T47D (cell line): Measurements from ENCODE around the gene AKR1C8.
"Not testable (repeated sequence)": the region's sequence is repeated elsewhere in the genome, so short reads cannot be mapped to it uniquely, and the experiment has no call there.

Experiments used
- DNase-seq, 2 experiments: peaks; one replicate each; pipeline versions ENCODE4 v3.0.0 to v3.0.0-alpha.2; 2011 to 2012; ENCODE audit warnings: low read depth in 1 of 2, low spot score in 1 of 2
- JUND ChIP-seq: IDR thresholded peaks from 2 replicates; pipeline ENCODE4 v1.6.1; 2012; ENCODE audit warnings: low read depth
- in situ Hi-C: cut with HindIII; loops from 2 replicates; pipeline ENCODE4 v1.10.0; 2016; ENCODE audit warnings: low sequenced_read_pairs, low pct_unique_long_range_greater_than_20kb

The AKR1C8 gene

GRCh38 chr10:5184987-5185775 is at the start of gene AKR1C8:
Gene AKR1C8, minus strand, starts transcription at chr10:5185150. Its CDS starts 46 bp downstream, at chr10:5185104.
- no peak for DNase-seq
- in situ Hi-C loops = no loop called here
- TF ChIP-seq JUND = no peak

- DNase-seq = peak in 1 of 2 experiments; percentile 66
- TF ChIP-seq JUND = no peak
- in situ Hi-C loops = no loop called here
Measured at GRCh38 chr10:5234106-5234860, 49.3 kb upstream of the AKR1C8 start.

DNA sequence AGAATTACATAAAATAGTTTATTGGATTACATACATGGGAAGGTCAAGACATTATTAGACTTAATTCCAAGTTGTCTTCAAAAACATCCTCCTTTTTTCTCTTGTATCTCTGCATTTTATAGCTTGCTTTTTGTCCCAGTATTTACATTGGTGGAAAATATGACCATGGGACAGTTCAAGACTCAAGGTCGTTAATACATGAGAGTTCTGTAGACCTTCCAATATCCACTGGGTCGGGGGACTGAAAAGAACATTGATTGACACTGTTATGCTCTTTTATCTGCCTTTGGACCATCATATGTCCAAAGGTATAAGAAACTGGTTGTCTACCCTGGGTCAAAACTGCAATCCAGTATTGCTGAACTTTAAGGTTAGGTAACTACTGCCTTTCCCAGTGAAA is 48.4 kb upstream of the AKR1C8 start:
- DNase-seq = no peak
- no peak for TF ChIP-seq JUND
- in situ Hi-C loops = no loop called here

GRCh38 chr10:5229019-5229418 is 44.1 kb upstream of the AKR1C8 start:
- TF ChIP-seq JUND = no peak
- no peak for DNase-seq
- in situ Hi-C loops = no loop called here

- DNase-seq, in situ Hi-C loops: not testable (repeated sequence)
Measured at GRCh38 chr10:5222942-5223341, 38.0 kb upstream of the AKR1C8 start.

DNA sequence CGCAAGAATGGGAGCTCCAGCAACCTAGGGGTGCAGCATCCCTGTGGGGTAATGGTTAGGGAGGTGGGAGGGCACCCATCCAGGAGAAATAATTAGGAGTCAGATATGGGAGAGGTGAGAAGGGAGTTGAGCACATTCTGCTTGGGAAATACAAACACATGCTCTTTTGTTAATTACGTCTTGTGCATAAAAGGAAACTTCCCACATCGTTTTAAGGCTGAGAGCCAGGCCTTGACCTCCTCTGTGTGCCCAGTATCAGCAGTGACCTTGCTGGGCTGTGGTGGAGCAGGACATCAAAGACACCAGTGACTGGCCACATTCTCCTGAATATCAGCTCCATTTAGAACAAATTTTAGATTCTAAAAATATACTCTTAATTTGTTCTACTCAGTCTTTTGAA is 34.3 kb upstream of the AKR1C8 start:
- no peak for TF ChIP-seq JUND
- DNase-seq = no peak
- in situ Hi-C loops = no loop called here

DNA sequence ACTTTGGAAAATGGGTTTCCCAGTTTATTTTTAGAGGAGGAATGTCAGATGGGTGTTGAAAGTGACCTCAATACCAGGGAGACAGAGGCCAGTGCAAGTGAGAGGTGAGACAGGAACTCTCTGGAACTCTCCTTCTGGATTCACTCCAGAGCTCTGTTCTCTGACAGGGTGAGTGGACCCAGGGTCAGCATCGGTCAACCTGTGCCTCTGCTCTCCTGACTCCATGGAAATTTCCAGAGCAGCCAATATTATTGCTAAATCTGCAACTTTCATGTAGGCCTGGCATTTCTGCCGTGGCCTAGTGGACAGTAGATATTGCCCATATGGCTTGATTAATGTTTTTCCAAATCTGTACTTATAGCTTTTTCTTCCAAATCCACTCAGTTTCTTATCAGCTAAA is 31.9 kb upstream of the AKR1C8 start:
- no peak for DNase-seq
- TF ChIP-seq JUND = no peak
- in situ Hi-C loops = no loop called here

GRCh38 chr10:5211696-5212536 is 27.0 kb upstream of the AKR1C8 start:
- TF ChIP-seq JUND = no peak
- in situ Hi-C loops = no loop called here
- DNase-seq = no peak

DNA sequence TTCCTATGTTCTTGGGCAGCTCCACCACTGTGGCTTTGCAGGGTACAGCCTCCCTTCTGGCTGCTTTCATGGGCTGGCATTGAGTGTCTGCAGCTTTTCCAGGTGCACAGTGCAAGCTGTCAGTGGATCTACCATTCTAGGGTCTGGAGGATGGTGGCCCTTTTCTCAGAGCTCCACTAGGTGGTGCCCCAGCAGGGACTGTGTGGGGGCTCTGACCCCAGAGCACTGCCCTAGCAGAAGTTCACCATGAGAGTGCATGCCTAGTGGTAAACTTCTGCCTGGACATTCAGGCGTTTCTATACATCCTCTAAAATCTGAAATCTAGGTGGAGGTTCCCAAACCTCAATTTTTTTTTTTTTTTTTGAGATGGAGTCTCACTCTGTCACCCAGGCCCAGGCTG is 25.3 kb upstream of the AKR1C8 start:
- in situ Hi-C loops = not testable (repeated sequence)

DNA sequence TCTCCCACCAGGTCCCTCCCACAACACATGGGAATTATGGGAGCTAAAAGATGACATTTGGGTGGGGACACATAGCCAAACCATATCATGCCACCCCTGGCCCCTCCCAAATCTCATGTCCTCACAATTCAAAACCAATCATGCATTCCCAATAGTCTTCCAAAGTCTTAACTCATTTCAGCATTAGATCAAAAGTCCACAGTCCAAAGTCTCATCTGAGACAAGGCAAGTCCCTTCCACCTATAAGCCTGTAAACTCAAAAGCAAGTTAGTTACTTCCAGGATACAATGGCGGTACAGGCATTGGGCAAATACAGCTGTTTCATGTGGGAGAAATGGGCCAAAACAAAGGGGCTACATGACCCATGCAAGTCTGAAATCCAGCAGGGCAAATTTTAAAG is 24.8 kb upstream of the AKR1C8 start:
- in situ Hi-C loops = not testable (repeated sequence)

More for the DNA sequence above, 25.3 kb upstream of the AKR1C8 start:
- not testable (repeated sequence) for DNase-seq

GRCh38 chr10:5206799-5207198 is 21.8 kb upstream of the AKR1C8 start:
- no peak for TF ChIP-seq JUND
- DNase-seq = no peak
- in situ Hi-C loops = no loop called here

More for the DNA sequence above, 24.8 kb upstream of the AKR1C8 start:
- not testable (repeated sequence) for DNase-seq

- TF ChIP-seq JUND = no peak
- in situ Hi-C loops = no loop called here
- peak; percentile 35 to 67 for DNase-seq
Measured at GRCh38 chr10:5199398-5199797, 14.4 kb upstream of the AKR1C8 start.

DNA sequence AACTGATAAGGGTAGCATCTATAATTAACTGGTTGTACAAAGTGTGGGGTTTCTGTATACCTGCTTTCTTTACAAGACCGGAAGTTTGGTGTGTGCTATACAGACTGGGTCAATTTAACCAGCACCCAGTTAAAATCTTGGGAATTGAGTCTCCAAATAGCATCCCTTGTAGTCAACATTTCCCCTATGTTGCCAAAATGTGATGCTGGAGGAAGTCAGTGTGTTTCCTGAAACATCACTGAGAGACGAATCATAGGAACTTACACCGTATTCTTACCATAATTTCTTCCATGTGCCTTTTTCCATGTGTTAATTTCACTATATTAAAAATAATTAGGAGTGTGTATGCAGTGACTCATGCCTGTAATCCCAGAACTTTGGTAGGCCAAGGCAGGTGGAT is 13.4 kb upstream of the AKR1C8 start:
- in situ Hi-C loops = no loop called here

More for the DNA sequence above, 13.4 kb upstream of the AKR1C8 start:
- no peak for TF ChIP-seq JUND
- DNase-seq = no peak
